A673 (cell line): ENCODE data around the gene SHROOM3.

Source experiments
- EZH2 ChIP-seq: fragments of 200-600 bp; sonication (generic); IDR thresholded peaks from 2 replicates; pipeline ENCODE4 v1.6.1; 2017; ENCODE audit warnings: borderline replicate concordance, low read depth, mild to moderate bottlenecking, mixed read lengths, antibody characterized with exemption, low read length; ENCODE audit not compliant: poor library complexity, severe bottlenecking
- TF ChIP-seq, protein P1 (sequence below): fragments of 300-800, 200-600 bp; sonication (generic); conservative IDR thresholded peaks from 2 replicates; pipeline ENCODE4 v1.5.1; 2017; ENCODE audit warnings: low read depth, mild to moderate bottlenecking, antibody characterized with exemption, low read length, moderate library complexity, mixed read lengths

DNA sequence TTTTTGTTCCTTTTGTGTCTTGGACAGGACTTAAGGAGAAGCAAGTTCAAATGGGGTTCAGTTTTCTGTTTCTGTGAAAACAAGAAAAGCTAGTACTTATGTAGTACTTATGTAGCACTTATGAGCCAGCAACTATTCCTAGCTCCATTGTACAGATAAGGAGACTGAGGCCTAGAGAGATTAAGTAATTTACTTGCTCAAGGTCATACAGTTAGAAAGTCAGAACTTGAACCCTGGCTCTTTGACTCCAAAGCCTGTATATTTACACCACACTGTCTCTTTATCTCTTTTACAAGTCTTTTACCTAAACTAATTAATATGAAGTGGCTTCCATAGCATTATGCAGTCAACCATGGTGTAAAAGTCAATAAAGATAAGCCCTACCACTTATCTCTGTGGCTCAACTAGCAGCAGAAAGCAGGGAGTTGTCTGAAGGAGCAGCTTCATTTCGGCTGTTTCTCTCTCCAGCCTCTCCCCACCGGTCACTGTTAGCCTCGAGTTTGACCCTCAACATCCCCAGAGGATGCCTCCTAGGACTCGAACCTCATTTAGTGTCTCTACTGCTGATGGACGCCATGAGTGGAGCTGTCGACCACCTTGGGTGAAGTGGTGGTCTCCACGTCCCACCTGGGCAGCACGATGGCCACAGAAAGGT lies 209.9 kb downstream of the SHROOM3 start:
- TF ChIP-seq, protein P1, sequence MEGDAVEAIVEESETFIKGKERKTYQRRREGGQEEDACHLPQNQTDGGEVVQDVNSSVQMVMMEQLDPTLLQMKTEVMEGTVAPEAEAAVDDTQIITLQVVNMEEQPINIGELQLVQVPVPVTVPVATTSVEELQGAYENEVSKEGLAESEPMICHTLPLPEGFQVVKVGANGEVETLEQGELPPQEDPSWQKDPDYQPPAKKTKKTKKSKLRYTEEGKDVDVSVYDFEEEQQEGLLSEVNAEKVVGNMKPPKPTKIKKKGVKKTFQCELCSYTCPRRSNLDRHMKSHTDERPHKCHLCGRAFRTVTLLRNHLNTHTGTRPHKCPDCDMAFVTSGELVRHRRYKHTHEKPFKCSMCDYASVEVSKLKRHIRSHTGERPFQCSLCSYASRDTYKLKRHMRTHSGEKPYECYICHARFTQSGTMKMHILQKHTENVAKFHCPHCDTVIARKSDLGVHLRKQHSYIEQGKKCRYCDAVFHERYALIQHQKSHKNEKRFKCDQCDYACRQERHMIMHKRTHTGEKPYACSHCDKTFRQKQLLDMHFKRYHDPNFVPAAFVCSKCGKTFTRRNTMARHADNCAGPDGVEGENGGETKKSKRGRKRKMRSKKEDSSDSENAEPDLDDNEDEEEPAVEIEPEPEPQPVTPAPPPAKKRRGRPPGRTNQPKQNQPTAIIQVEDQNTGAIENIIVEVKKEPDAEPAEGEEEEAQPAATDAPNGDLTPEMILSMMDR, result no peak
- TF ChIP-seq EZH2, result no peak
